ENCODE data around the gene ILKAP. TPM values are rescaled to one million over a fixed set of nuclear protein-coding genes. Genes with fewer than 3 reads are reported as not detected.
A peak's percentile ranks its signal among the peaks of the same experiment; 100 is the strongest.

The ILKAP gene
- 17.7 and 18.7 TPM in 2 replicates for total RNA-seq

GRCh38 chr2:238203094-238203972 lies at the start of gene ILKAP:
Gene ILKAP (minus strand): TSS chr2:238203695. CDS start chr2:238203553, 142 bp downstream.
- peak; percentile 88 for DNase-seq

DNA sequence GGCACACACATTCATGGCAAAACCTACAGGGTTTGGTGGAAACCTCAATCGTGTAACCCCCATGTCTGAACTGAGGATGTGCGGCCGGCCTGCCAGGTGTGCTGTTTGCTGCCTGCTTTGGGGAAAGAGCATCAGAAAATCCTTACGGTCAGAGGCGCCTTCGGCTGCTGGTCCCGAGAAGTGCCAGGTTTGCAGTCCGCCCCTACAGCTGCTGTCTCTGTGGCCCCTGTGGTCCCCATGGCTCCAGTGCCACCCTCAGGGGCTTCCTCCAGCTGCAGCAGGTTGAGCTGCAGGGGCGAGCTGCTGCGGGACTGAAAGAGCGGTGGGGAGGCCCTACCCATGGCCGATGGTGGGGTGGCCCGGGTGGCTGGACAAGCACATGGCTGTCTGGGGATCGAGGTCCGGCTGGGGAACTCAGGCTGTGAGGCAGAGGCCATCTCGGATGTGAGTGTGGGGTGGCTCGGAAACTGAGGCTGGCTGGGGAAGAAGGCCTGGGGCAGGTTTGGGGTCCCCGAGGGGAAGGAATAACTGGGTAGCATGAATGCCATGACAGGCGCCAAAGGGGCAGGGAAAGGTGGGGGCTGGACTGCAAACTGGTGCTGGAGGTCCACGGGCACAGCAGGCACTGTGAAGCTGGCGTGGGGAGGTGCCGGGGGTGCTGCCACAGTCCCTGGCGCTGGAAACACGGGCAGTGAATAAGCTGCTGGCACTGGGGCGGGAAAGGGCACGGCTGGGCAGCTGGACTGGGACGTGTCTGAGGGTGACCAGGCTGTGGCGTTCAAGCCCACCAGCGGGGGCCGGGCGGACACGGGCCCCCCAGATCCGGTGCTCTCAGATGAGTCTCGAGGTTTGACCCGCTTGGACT lies 49.5 kb upstream of the ILKAP start:
- DNase-seq: no peak

- no peak for DNase-seq
Observed at GRCh38 chr2:238251986-238252385, 48.5 kb upstream of the ILKAP start.

GRCh38 chr2:238251331-238251730 lies 47.8 kb upstream of the ILKAP start:
- no peak for DNase-seq

DNA sequence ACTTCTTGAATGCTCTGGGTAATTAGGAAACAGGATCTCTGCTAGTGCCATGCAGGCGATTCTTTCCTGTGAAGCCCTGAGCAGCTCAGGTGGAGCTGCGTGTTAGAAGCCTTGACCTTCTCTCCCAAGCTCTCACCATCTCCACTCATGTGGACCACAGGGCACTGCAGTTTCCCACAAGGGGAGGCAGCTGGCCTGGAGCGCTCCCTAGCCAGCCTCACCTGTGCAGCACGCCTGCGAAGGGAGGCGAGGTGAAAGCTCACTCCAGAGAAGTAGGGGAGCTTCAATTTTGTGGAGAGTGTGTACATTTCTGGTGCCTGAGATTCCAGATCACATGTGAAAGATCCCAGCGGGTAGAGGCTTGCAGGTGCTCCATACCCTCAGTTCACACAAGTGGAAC lies 47.4 kb upstream of the ILKAP start:
- no peak for DNase-seq

- no peak for DNase-seq
Observed at GRCh38 chr2:238247841-238248453, 44.5 kb upstream of the ILKAP start.

- no peak for DNase-seq
Observed at GRCh38 chr2:238247002-238247822, 43.7 kb upstream of the ILKAP start.

DNA sequence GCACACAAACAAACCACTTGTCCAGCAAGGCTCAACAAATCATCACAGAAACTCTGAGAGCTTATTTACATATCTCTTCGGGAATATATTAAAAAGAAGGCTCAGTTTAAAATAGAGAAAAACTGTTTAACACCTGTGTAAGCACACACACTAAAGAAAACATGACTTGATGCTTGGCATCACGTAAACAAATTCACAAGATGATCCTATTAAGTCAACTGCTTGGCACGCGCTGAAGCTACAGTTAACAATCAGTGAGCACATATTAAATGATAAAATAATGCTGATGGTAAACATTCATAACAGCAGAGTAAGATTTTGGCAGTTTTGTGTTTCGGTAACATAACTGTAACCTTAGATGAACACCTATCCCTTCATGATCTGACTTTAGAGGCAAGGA lies 40.7 kb upstream of the ILKAP start:
- DNase-seq: no peak

- DNase-seq: no peak
Observed at GRCh38 chr2:238243496-238244076, 40.1 kb upstream of the ILKAP start.

DNA sequence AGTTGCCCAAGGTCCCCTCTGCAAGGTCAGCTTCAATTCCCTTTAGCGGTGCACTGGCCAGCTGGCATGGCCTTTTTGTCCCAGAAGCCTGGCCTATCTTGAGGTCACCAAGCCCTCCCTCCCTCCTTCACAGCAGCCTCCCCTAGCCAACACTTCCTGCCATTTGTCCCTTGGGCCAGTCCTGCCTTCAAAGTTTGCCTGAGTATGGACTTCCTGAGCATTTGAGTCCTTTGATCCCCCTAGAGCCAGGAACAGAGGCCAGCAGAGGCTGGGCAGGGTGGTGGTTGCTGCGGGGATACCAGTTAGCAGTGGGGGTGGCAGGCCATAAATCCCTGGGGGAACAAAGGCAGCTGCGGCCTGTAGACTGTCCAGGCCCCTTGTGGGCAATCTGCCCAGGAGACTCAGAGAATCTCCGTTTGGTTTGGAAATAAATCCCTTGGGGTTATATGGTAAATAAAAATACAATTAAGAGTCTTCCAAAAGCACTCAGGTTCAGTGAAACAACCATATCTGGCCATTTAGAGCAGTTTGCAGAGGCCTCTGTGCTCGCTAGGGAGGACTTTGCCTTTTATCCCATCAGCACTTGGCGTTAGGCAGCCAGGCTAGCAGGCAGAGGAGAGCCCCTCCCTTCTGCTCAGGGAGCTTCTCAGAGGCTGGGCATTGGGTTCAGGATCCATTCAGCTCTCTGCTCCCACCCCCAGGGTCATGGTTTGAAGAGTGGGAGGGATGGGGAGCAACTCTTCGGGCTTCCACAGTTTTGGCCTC lies 39.4 kb upstream of the ILKAP start:
- no peak for DNase-seq

DNA sequence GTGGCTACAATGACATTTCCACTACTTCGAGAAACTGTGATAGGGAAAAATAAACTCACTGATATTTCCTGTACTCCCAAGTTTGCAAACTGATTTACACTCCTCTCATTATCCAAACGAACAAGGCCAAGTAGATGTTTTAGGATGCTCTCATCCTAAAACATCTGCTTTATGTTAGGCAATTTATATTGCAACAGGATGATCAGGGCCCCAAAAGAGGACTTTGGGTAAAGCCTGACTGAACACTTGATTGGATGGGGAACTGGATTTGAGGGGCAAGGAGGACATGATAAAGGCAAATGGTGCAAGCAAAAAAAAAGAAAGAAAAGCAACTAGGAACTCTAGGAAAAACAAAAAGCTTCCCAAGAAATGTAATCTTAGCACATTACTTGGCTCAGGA lies 38.5 kb upstream of the ILKAP start:
- no peak for DNase-seq

DNA sequence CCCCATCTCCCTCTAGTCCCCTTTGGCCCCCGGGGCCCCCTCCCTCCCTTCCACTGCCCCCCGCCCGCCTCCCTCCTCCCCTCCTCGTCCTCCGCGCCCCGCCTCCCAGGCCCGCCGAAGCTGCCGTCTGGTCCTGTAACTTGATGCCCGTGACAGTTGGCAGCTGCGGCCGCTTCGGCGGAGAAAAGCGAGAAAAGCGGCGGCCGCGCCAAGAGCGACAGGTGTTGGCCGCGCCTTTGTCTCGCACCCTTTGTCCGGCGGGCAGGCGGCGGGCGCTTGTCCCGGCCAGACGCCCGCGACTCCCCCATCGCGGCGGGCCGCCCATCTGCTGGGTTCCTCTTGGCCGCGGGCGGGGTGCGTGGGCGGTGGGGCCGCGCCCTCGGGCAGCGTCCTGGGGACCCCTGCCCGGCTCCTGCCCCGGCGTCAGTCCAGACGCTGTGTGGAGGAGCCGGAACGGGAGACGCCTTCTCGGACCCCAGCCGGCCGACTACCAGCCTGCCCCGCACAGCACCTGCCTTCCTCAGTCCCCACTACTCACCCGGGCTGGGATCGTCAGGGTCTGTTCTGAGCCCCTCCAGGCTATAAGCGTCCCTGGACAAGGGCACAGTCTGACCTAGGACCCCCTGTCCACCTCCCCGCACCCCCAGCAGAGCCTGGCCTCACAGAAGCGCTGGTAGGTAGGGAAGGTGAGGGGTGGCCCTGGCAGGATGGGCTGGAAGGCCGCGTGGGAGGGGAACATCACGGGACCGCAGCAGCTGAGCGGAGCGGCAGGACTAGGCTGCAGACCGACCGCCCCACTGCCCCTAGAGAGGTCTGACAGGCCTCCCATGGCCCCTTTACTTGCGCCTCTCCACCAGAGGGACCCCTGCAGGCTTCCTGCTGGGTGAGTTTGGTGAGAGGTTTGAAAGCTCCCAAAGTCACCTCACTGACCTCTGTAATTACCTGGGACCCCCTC lies 37.5 kb upstream of the ILKAP start:
- DNase-seq: peak; percentile 30

DNA sequence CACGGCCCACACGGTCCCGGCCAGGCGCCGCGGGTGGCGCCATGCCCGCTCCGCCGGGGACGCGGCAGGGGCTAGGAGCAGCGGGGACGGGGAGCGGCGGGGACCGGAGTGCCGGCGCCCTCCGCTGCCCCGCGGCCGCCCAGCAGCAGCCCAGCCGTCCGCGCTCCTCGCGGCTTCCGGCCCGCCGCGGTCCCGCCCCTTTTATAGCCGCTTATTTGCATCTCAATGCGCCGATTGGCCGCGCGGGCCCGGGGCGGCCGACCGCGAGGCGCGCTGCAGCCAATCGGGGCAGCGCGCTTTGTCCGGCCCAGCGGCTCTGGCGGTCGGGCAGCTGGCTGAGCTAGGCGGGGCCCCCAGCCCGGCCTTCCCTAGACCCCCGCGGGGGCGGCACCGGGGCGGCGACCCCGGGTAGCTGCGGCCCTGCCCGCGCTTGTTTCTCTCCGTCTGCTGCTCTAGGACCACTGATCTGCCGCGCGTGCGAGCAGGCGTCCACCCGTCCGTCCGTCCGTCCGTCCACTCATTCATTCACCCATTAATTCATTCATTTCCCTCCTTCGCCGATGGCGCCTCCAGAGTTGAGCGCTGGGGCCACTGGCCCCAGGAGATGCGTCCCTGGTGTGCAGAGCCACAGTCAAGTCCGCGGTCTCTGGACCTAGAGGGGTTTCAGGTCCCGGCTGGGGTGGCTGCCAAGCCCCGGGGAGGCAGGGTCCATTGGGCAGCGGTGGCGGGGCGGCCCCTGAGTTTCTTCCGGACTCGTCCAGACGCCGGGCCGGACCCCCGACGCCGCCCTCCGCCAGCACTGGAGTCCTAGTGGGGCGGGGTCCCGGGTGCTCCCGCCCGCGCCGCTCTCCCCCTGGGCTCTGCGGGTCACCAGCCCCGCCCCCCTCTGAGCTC lies 36.6 kb upstream of the ILKAP start, which contains the start of gene HES6:
HES6 (minus strand) TSS at position 176 of the 894 bp plus-strand sequence; CDS start at position 43, 133 bp downstream.
- DNase-seq: peak; percentile 91

GRCh38 chr2:238239543-238239862 lies 36.0 kb upstream of the ILKAP start:
- no peak for DNase-seq

- DNase-seq: peak; percentile 25
Observed at GRCh38 chr2:238238766-238239542, 35.5 kb upstream of the ILKAP start.

DNA sequence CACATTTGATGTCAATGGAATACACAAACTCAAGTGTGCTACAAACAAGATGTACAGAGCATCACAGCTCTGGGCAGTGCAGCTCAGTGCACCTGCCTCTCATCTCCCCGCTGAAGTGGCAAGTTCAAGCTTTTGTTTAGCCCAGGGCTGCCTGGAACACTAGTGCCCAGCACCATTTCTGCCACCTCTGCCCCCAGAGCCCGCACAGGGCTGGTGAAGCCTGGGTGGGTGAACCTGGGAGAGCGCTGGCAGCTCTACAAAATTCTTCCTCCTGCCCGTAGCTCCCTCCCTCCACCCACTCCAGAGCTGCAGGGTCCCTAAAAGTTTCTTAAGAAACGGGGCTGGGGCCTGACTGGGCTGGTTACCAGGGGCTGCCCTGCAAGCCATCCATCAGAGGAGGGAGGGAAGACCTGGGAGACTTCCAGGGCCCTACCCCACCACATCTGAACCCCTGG lies 34.8 kb upstream of the ILKAP start:
- no peak for DNase-seq

DNA sequence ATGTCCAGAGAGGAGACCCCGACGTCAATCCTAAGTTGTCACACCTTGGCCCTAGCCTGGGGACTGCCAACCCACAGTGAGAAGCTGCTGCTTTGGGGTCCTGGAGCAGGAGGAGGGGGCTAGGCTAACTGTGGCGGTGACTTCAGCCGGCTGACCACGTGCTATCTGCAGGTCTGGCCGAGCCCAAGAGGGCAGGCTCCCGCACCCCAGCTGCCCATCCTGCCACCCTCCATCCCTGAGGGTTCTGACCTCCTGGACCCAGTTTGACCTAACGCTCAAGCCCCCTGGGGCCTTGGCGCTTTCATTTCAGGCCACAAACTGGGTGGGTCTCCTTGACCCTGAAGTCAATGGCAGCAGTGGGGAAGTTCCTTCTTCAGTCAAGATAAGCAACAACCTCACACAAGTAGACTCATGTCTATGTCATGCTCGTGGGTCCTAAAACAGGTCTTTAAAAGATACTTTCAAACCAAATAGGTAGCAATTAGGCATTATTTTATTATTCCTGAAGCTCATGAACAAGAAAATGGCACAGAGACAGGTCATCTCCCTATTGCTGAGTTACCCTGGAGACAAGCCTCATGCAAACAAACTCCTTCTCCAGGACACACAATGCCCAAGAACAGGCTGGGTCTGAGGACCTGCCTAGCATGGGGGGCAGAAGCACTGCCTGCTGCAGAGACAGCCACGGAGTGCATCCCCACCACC lies 34.1 kb upstream of the ILKAP start:
- DNase-seq: no peak

Measured in dermis blood vessel endothelial cell (primary cell).